GM19463 (cell line): ENCODE results near the gene ITPK1.

ENCODE experiments used
- ATAC-seq: cut with Tn5 transposase; IDR thresholded peaks from one replicate; pipeline ENCODE4 v1.9.1; 2021; ENCODE audit warnings: mild to moderate bottlenecking, moderate library complexity; ENCODE audit not compliant: unreplicated experiment

Gene ITPK1

GRCh38 chr14:92978229-92979021 is 137.3 kb downstream of the ITPK1 start:
- no peak for ATAC-seq

DNA sequence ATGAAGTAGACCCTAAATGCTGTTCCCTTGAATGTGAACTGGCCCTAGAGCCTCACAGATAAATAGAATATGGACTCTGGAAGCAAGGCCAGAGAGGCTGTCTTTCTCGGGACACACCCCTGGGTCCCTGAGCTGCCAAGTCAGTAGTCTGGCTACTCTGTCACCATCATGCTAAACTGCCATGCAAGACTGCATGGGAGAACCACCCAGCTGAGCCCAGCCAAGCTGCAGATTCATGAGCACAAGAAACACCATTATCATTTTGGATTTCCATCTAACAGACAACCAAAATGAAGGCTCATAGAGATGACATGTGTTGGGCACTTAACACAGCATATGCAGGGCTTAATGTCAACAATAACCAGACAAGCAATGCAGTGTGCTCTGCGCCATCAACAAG is 139.5 kb downstream of the ITPK1 start:
- no peak for ATAC-seq

GRCh38 chr14:92974541-92975345 is 141.0 kb downstream of the ITPK1 start:
- no peak for ATAC-seq

DNA sequence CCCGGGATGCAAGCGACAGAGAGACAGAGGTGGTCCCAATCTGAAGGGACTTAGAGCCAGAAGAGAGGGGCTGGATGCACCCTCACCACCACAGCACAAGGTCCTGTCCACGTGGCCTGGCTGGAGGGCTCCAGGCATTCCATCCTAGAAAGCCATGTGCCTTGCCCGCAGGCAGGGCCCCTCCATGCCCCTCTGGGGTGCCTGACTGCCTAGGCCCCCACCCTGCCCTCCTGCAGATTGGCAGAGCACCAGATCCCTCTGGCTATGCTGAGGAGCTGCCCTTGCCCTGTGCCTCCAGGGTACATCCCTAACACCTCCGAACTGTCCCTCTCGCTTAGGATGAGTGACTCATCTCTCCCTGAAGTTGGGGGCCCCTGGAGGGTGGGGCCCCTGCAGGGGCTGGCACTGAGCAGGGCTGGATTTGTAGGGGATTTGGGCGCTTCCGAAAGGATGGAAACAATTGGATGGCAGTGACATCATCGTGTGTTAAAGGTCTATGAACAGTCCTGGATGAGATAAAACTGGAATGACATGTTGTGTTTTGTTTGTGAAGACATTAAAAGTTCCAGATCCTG is 141.8 kb downstream of the ITPK1 start:
- ATAC-seq, result no peak

DNA sequence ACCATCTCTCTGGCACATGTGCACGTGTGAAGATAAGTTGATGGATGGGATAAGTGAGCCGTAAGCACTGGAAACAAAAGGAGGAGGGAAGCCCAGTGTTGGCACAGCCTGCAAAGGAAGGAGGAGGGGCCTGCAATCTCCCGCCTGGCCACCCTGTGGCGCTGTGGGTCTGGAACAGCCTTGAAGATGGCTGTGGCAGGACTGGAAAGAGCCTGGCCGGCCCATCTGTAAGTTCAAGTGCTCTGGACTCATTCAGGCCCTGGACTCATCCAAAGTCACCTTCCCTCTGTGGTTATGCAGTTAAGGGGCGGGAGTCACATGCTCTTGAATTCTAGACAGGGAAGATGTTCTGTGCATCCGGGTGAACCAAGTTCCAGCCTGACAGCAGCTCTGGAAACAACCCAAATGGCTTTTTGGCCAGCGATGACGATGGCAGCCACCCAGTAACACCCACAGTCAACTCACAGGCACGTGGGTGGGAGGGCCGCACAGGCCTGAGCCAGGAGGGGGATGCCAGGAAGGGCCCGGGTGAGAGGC is 142.4 kb downstream of the ITPK1 start:
- ATAC-seq, result no peak

DNA sequence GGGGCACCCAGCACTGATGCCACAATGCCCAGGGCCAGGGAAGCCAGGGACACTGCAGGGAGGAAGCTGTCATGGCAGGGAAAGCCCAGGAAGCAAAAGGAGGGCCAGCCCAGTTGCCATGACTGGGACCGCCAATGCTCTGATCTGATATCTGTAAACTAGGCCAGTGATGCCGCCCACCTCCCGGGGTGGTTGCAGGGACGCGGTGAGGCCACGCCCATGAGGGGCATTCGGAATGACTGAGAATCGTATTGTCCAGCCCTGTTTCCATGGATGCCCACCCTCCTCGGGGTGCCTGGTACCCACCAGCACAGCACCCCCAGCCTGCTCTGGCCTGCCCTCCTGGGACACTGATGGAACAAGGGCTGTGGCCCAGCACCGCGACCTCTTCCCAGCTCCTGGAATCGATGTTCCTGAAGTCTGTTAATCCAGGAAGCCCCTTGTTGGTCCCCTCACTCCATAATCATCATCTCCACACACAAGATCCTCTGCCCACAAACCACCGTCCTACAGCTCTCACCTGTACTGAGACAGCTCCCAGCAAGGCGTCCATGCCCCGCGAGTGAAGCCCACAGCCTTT is 144.0 kb downstream of the ITPK1 start:
- ATAC-seq, result no peak

GRCh38 chr14:92970271-92970670 is 145.5 kb downstream of the ITPK1 start:
- ATAC-seq, result no peak

GRCh38 chr14:92969871-92970270 is 145.9 kb downstream of the ITPK1 start:
- no peak for ATAC-seq

DNA sequence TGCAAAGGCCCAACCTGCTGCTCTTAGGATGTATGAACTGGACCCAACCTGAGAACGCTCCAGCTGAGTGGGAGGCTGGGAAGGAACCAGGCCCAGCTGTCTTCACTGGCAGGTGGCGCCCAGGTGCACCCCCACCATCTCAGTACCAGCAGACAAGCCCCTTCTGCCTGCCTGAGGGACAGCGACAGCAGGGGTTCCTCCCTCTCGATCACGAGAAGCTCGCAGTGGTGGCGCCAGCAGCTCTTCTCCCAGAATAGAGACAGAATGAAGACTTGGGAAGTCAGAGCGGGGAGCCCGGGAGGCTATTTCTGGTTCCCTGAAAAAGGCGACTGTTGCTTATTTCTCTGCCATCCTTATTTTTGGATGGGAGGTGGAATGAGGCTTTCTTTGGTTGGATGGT is 146.3 kb downstream of the ITPK1 start:
- no peak for ATAC-seq

GRCh38 chr14:92968291-92969020 is 147.3 kb downstream of the ITPK1 start:
- no peak for ATAC-seq

- no peak for ATAC-seq
Measured at GRCh38 chr14:92967346-92967926, 148.3 kb downstream of the ITPK1 start.

GRCh38 chr14:92965281-92965680 is 150.4 kb downstream of the ITPK1 start:
- ATAC-seq, result peak; percentile 21

DNA sequence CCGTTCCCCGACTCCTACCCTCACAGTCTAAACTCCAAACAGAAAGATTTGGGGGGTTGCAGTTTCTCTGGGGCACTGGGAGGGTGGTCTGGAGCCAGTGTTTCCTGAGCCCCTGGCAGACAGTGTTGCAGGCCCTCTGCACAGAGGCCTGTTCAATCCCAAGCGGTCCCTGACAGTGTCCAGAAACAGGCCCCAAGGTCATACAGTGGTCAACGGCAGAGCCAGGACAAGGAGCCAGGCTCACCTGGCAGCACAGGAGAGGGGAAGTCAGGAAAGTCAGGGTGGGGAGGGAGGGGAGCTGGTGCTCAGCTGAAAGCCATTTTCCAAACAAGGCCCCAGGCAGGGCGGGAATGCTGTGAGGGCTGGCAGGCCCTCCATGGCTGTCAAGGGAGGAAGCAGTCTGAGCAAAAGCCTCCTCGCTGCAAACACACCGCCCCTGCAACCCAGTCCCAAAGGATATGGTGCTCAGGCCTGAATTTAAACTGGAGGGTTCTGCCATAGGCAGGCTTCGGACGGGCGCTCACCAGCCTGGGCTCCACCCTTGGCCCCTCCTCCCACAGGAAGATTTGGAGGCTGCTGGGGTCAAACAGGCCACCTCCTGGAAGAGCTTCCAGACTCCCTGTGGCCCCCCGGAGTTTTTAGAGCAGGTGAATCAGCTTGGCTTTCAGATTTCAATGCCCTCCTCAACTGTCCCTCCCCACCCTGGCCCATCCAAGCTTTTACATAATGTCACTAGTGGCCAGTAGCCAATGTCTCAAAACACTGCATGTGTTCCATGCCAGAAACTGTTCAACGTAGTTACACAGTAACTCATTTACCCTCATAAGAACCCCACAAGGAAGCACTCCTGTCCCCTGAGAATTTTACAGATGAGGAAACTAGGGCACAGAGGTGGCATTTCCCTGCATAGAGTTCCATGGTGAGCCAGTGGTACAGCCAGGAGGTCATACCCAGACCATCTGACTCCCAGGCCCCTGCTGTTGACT is 151.3 kb downstream of the ITPK1 start:
- peak; percentile 51 for ATAC-seq

- no peak for ATAC-seq
Measured at GRCh38 chr14:92963301-92964123, 152.2 kb downstream of the ITPK1 start.

DNA sequence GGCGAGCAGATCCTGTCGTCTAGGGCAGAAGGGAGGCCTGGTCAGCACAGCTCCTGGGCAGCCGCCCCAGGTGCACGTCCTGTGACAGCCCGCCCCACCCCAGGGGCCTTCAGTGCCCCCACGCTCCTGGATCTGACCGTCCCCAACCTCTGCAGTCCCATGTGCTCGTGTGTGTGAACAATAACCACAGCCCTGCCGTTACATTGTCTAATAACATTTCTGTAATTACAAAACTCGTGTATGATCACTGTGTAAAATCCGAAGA is 153.0 kb downstream of the ITPK1 start:
- ATAC-seq, result no peak

- no peak for ATAC-seq
Measured at GRCh38 chr14:92962031-92962830, 153.5 kb downstream of the ITPK1 start.

DNA sequence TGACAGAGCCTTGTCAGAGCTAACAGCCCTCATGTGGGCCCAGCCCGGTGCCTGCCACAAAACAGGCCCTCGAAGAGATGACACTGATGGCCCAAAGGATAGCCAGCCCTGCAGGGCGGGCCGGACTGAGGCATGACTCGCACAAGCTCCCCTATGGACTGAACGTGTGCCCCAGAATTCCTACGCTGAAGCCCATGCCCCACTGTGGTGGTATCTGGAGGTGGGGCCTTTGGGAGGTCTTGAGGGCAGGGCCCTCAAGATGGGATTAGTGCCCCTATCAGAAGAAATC is 154.2 kb downstream of the ITPK1 start:
- no peak for ATAC-seq
